H1 (cell line): ENCODE data around the gene XRN2.

Experiments
- EP300 ChIP-seq, 2 experiments: IDR thresholded peaks; 1 replicate in 1 of 2; 2 replicates in 1 of 2; pipeline ENCODE4 v1.6.1; 2011 to 2012; ENCODE audit warnings: low read depth in 2 of 2, low read length in 2 of 2, mild to moderate bottlenecking in 2 of 2, borderline replicate concordance in 1 of 2, inconsistent platforms in 1 of 2, moderate library complexity in 1 of 2
- GABPA ChIP-seq: IDR thresholded peaks from 2 replicates; pipeline ENCODE4 v1.6.1; 2011; ENCODE audit warnings: mild to moderate bottlenecking, low read length, moderate library complexity, borderline replicate concordance; ENCODE audit not compliant: insufficient read depth
- USF2 ChIP-seq: IDR thresholded peaks from 2 replicates; pipeline ENCODE4 v1.6.1; 2011; ENCODE audit warnings: low read length, improper control_type of control experiment
- TF ChIP-seq, protein P1 (sequence below), 3 experiments: IDR thresholded peaks; 1 replicate in 2 of 3; 2 replicates in 1 of 3; pipeline versions ENCODE4 v1.5.1 to v1.6.1; 2011; ENCODE audit warnings: low read length in 3 of 3, mild to moderate bottlenecking in 3 of 3, inconsistent platforms in 2 of 3, low read depth in 1 of 3, moderate library complexity in 1 of 3; ENCODE audit not compliant: insufficient read depth in 1 of 3; ENCODE audit errors: control extremely low read depth in 1 of 3

DNA sequence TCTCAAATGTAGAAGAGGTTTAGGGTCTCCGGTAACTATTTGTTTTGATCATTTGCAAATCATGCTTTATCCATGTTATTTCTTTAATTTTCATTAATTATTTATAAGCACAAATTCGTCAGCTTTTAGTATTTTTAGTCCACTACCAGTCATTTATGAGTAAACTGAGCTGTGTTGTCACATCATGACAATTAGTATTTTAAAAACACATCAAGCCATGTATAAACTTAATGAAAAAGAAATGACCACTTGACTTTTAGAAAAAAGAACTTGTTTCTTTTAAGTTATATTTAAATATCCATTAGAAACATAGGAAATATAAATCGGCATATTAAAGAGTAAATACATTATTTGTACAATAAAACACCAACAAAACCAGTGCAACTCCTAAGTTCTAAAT is 91.4 kb downstream of the XRN2 start:
- no peak for TF ChIP-seq EP300 (IDR thresholded peaks at IDR 0.05; ENCODE audit: borderline replicate concordance in 1 of 2, low read depth in 2 of 2, low read length in 2 of 2)
- no peak for TF ChIP-seq GABPA
- no peak for TF ChIP-seq USF2
- TF ChIP-seq, protein P1, sequence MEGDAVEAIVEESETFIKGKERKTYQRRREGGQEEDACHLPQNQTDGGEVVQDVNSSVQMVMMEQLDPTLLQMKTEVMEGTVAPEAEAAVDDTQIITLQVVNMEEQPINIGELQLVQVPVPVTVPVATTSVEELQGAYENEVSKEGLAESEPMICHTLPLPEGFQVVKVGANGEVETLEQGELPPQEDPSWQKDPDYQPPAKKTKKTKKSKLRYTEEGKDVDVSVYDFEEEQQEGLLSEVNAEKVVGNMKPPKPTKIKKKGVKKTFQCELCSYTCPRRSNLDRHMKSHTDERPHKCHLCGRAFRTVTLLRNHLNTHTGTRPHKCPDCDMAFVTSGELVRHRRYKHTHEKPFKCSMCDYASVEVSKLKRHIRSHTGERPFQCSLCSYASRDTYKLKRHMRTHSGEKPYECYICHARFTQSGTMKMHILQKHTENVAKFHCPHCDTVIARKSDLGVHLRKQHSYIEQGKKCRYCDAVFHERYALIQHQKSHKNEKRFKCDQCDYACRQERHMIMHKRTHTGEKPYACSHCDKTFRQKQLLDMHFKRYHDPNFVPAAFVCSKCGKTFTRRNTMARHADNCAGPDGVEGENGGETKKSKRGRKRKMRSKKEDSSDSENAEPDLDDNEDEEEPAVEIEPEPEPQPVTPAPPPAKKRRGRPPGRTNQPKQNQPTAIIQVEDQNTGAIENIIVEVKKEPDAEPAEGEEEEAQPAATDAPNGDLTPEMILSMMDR (IDR thresholded peaks at IDR 0.05; ENCODE audit: control extremely low read depth in 1 of 3, insufficient read depth in 1 of 3, low read depth in 1 of 3, low read length in 3 of 3), result no peak
